GM12878 (cell line): ENCODE data around the gene LONRF2. TPM values are rescaled to one million over a fixed set of nuclear protein-coding genes. Genes with fewer than 3 reads are reported as not detected.

Experiments used
- ATAC-seq: fragments of 200-7000 bp; cut with Tn5 transposase; 3 replicates; pipeline ENCODE4 v1.9.1; 2020; ENCODE audit warnings: mild to moderate bottlenecking, moderate library complexity
- BruUV-seq: library from RNA; stranded (reverse); fragments of 400-500 nt; replicated peaks from 2 replicates; lab custom pipeline; 2021; lab: Mats Ljungman, UMichigan
- CTCF ChIA-PET: fragments of 300-600 bp; sonication (Branson Sonifier 250); formaldehyde crosslinking; extraction: SDS; loops from one replicate; lab custom pipeline; 2021; ENCODE audit warnings: inconsistent platforms; lab: Yijun Ruan, JAX
- POLR2A ChIA-PET: fragments of 350-600 bp; formaldehyde crosslinking; extraction: SDS; loops from one replicate; lab custom pipeline; 2021; ENCODE audit warnings: inconsistent platforms; lab: Charles Lee
- RAD21 ChIA-PET: fragments of 300-600 bp; sonication (Branson Sonifier 250); formaldehyde crosslinking; loops from one replicate; lab custom pipeline; 2023; ENCODE audit warnings: antibody characterized with exemption; ENCODE audit not compliant: unreplicated experiment; lab: Charles Lee
- SMC1A ChIA-PET: fragments of 300-600 bp; sonication (Branson Sonifier 250); formaldehyde crosslinking; loops from one replicate; lab custom pipeline; 2023; ENCODE audit not compliant: unreplicated experiment, uncharacterized antibody; lab: Charles Lee
- DNase-seq: peaks from one replicate; pipeline ENCODE4 v3.0.0-alpha.2; 2011; ENCODE audit warnings: low read depth, low spot score
- FAIRE-seq: peaks from 3 replicates; lab custom pipeline; 2011; peaks lifted over from hg19 to GRCh38; lab: Jason Lieb, UNC
- H2AFZ ChIP-seq: 2 replicates; pipeline ENCODE4 v1.6.0; 2011; ENCODE audit warnings: low read depth, low read length, control low read depth; ENCODE audit not compliant: control insufficient read depth
- H3K27ac ChIP-seq: 2 replicates; pipeline ENCODE4 v1.5.1; 2011; ENCODE audit warnings: control low read depth; ENCODE audit not compliant: control insufficient read depth, insufficient read depth
- H3K27me3 ChIP-seq, 2 experiments: replicated peaks in 1 of 2; 2 replicates each; pipeline versions ENCODE4 v1.6.0 to v1.6.1; 2011; ENCODE audit warnings: low read length in 1 of 2; ENCODE audit not compliant: control insufficient read depth in 2 of 2, insufficient read depth in 2 of 2
- H3K36me3 ChIP-seq, 2 experiments: 2 replicates each; pipeline ENCODE4 v1.5.1; 2011; ENCODE audit warnings: low read length in 1 of 2; ENCODE audit not compliant: control insufficient read depth in 2 of 2, insufficient read depth in 2 of 2
- H3K4me1 ChIP-seq: 2 replicates; pipeline ENCODE4 v1.6.1; 2011; ENCODE audit warnings: mild to moderate bottlenecking, low read length, moderate library complexity, mixed read lengths; ENCODE audit not compliant: control insufficient read depth, insufficient read depth
- H3K4me2 ChIP-seq: 2 replicates; pipeline ENCODE4 v1.6.0; 2011; ENCODE audit warnings: control low read depth; ENCODE audit not compliant: control insufficient read depth, insufficient read depth
- H3K4me3 ChIP-seq: fragments of 200-600 bp; sonication (generic); 2 replicates; pipeline ENCODE4 v1.5.1; 2016
- H3K79me2 ChIP-seq: 2 replicates; pipeline ENCODE4 v1.6.0; 2011; ENCODE audit warnings: low read length; ENCODE audit not compliant: control insufficient read depth, insufficient read depth
- H3K9ac ChIP-seq: 2 replicates; pipeline ENCODE4 v1.8.0; 2011; ENCODE audit warnings: low read length, control low read depth, mixed read lengths; ENCODE audit not compliant: control insufficient read depth, insufficient read depth
- H3K9me3 ChIP-seq: replicated peaks from 3 replicates; pipeline ENCODE4 v1.5.1; 2011; ENCODE audit warnings: mild to moderate bottlenecking, low read length; ENCODE audit not compliant: control insufficient read depth, insufficient read depth
- H4K20me1 ChIP-seq: 2 replicates; pipeline ENCODE4 v1.6.0; 2011; ENCODE audit not compliant: control insufficient read depth, insufficient read depth
- HDGF ChIP-seq: fragments of 450-650 bp; IDR thresholded peaks from 2 replicates; pipeline ENCODE4 v1.6.1; 2016; ENCODE audit warnings: antibody characterized with exemption
- MEF2A ChIP-seq: IDR thresholded peaks from 2 replicates; pipeline ENCODE4 v1.6.1; 2011; ENCODE audit warnings: low read depth, mild to moderate bottlenecking, low read length, moderate library complexity; ENCODE audit not compliant: insufficient read depth
- SMARCA5 ChIP-seq: fragments of 450-650 bp; IDR thresholded peaks from 2 replicates; pipeline ENCODE4 v1.6.1; 2017; ENCODE audit warnings: mild to moderate bottlenecking
- WGBS: methylation state at CpG from one replicate; pipeline ENCODE4 v1.1.6; 2016; ENCODE audit warnings: low lambda C conversion rate; ENCODE audit not compliant: insufficient replicate concordance, insufficient coverage; ENCODE audit errors: missing lambda C conversion rate; 5-methylcytosine and 5-hydroxymethylcytosine counted together
- in situ Hi-C: fragments of 300-500 bp; cut with MboI; formaldehyde crosslinking; loops from 9 replicates; pipeline ENCODE4 v1.14.3; 2018; ENCODE audit warnings: mixed read lengths
- intact Hi-C: fragments of 100-400 bp; cut with micrococcal nuclease; formaldehyde crosslinking; loops from one replicate; pipeline ENCODE4 v1.14.2; 2022; ENCODE audit not compliant: unreplicated experiment
- polyA plus RNA-seq, 11 experiments: library from polyadenylated mRNA; depleted of rRNA in 4 of 11; unstranded in 6 of 11; stranded (reverse) in 5 of 11; fragments of >200 nt; fragmentation: Nextera tagmentation in 4 of 11; fragmentation: Illumina TruSeq in 1 of 11; extraction: Ambion mirVana in 4 of 11; extraction: Trizol in 1 of 11; gene quantifications; 1 replicate in 1 of 11; 2 replicates in 10 of 11; pipeline versions ENCODE4 v1.2.1 to v1.2.3, GENCODE V29; 2011 to 2016; ENCODE audit warnings: inconsistent platforms in 2 of 11, missing spikeins in 2 of 11, low read depth in 1 of 11
- total RNA-seq, 4 experiments: library from RNA; depleted of rRNA in 3 of 4; stranded (reverse); fragments of >200 nt in 3 of 4; fragmentation: Illumina TruSeq in 1 of 4; extraction: Trizol in 1 of 4; gene quantifications; 2 replicates each; pipeline versions ENCODE4 v1.2.1 to v1.2.3, GENCODE V29; 2013 to 2021
- TF ChIP-seq, protein P1 (sequence below): fragments of 450-650 bp; IDR thresholded peaks from 2 replicates; pipeline ENCODE4 v1.6.1; 2017; ENCODE audit warnings: mild to moderate bottlenecking, moderate library complexity
- TF ChIP-seq, protein P2 (sequence below): IDR thresholded peaks from 2 replicates; pipeline ENCODE4 v1.6.1; 2012; ENCODE audit warnings: low read length, inconsistent platforms
- TF ChIP-seq, protein P3 (sequence below): IDR thresholded peaks from 2 replicates; pipeline ENCODE4 v1.6.1; 2012; ENCODE audit warnings: low read depth, low read length, improper control_type of control experiment

The LONRF2 gene
- total and polyA plus RNA-seq, 10 of the 15 experiments (the other 5 are each of a cell fraction or from before 2014, with no cell fraction given), result under 0.01 to 0.04 (median 0.01) TPM; not detected in 4

DNA sequence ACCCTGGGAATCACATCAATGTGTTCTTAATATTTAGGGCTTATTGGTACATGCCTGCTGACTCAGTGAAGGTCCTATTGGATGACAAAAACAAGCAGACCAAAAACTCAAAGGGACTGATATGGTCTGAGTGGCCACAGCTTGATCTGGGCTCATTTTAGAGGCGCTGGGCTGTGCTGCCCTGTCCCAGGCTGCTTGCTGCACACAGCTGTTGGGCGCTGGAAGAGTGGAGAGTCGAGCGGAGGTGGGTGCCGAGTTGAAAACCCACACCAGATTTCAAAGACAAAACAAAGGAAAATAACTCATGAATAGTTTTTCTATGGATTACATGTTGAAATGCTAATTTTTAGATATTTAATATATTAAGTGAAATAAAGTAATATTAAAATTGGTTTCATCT is 68.5 kb downstream of the LONRF2 start:
- ATAC-seq (no peak), DNase-seq (no peak), FAIRE-seq (no peak)
- H3K4me3 ChIP-seq, result no peak overlapping the region
- H3K4me2 ChIP-seq, result no peak overlapping the region
- TF ChIP-seq, protein P1, sequence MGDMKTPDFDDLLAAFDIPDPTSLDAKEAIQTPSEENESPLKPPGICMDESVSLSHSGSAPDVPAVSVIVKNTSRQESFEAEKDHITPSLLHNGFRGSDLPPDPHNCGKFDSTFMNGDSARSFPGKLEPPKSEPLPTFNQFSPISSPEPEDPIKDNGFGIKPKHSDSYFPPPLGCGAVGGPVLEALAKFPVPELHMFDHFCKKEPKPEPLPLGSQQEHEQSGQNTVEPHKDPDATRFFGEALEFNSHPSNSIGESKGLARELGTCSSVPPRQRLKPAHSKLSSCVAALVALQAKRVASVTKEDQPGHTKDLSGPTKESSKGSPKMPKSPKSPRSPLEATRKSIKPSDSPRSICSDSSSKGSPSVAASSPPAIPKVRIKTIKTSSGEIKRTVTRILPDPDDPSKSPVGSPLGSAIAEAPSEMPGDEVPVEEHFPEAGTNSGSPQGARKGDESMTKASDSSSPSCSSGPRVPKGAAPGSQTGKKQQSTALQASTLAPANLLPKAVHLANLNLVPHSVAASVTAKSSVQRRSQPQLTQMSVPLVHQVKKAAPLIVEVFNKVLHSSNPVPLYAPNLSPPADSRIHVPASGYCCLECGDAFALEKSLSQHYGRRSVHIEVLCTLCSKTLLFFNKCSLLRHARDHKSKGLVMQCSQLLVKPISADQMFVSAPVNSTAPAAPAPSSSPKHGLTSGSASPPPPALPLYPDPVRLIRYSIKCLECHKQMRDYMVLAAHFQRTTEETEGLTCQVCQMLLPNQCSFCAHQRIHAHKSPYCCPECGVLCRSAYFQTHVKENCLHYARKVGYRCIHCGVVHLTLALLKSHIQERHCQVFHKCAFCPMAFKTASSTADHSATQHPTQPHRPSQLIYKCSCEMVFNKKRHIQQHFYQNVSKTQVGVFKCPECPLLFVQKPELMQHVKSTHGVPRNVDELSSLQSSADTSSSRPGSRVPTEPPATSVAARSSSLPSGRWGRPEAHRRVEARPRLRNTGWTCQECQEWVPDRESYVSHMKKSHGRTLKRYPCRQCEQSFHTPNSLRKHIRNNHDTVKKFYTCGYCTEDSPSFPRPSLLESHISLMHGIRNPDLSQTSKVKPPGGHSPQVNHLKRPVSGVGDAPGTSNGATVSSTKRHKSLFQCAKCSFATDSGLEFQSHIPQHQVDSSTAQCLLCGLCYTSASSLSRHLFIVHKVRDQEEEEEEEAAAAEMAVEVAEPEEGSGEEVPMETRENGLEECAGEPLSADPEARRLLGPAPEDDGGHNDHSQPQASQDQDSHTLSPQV, result no peak
- TF ChIP-seq HDGF (no peak), MEF2A (no peak), SMARCA5 (no peak)
- TF ChIP-seq, protein P2, sequence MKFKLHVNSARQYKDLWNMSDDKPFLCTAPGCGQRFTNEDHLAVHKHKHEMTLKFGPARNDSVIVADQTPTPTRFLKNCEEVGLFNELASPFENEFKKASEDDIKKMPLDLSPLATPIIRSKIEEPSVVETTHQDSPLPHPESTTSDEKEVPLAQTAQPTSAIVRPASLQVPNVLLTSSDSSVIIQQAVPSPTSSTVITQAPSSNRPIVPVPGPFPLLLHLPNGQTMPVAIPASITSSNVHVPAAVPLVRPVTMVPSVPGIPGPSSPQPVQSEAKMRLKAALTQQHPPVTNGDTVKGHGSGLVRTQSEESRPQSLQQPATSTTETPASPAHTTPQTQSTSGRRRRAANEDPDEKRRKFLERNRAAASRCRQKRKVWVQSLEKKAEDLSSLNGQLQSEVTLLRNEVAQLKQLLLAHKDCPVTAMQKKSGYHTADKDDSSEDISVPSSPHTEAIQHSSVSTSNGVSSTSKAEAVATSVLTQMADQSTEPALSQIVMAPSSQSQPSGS, result no peak
- TF ChIP-seq, protein P3, sequence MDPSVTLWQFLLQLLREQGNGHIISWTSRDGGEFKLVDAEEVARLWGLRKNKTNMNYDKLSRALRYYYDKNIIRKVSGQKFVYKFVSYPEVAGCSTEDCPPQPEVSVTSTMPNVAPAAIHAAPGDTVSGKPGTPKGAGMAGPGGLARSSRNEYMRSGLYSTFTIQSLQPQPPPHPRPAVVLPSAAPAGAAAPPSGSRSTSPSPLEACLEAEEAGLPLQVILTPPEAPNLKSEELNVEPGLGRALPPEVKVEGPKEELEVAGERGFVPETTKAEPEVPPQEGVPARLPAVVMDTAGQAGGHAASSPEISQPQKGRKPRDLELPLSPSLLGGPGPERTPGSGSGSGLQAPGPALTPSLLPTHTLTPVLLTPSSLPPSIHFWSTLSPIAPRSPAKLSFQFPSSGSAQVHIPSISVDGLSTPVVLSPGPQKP, result no peak
- RAD21 ChIA-PET, result no interaction called here
- H3K9ac ChIP-seq, result no peak overlapping the region
- CTCF ChIA-PET, result no interaction called here
- peaks cover under 1% of the 10 kb centered on the region for H3K4me1 ChIP-seq
- 44% methylated on average over 5 of the region's 5 CpGs for WGBS
- H3K9me3 ChIP-seq, result no peaks in the 10 kb centered on the region; the same call in 2 of the 3 replicates
- BruUV-seq, result no TSS peak
- intact Hi-C loops (no loop called here), in situ Hi-C loops (no loop called here)
- H4K20me1 ChIP-seq, result no peaks in the 10 kb centered on the region; the same call in 1 of the 2 replicates
- H3K27me3 ChIP-seq, result no peaks in the 10 kb centered on the region; a peak in 1 of 4 replicates
- H3K79me2 ChIP-seq, result no peaks in the 10 kb centered on the region
- POLR2A ChIA-PET, result no interaction called here
- H2AFZ ChIP-seq, result no peak overlapping the region
- no peak overlapping the region for H3K27ac ChIP-seq
- no peaks in the 10 kb centered on the region for H3K36me3 ChIP-seq
- SMC1A ChIA-PET, result no interaction called here
